ENCODE data around the gene GCM1. TPM values are rescaled to one million over a fixed set of nuclear protein-coding genes. Genes with fewer than 3 reads are reported as not detected.

The GCM1 gene
- total and polyA plus RNA-seq, 9 of the 15 experiments (the other 6 are each of a cell fraction or from before 2014, with no cell fraction given) = not detected

- 0 out of 2 replicates have a peak, but pooled peaks have one; percentile 43 for TF ChIP-seq BCOR (IDR thresholded peaks at IDR 0.05)
- 0 out of 2 replicates have a peak, but pooled peaks have one; percentile 11 for TF ChIP-seq MTA2 (IDR thresholded peaks at IDR 0.05; ENCODE audit: low read depth)
- TF ChIP-seq HDAC2 (IDR thresholded peaks at IDR 0.05) = 0 out of 2 replicates have a peak, but pooled peaks have one; percentile 40
- peak; percentile 89 for TF ChIP-seq CBFA2T3 (IDR thresholded peaks at IDR 0.05)
- TF ChIP-seq TRIM28 (IDR thresholded peaks at IDR 0.05) = no peak
- no peak for TF ChIP-seq CSDE1 (IDR thresholded peaks at IDR 0.05)
- TF ChIP-seq NUFIP1 (IDR thresholded peaks at IDR 0.05; ENCODE audit: partially characterized antibody) = no peak
- no peak for TF ChIP-seq BRF1 (IDR thresholded peaks at IDR 0.05; ENCODE audit: borderline replicate concordance, extremely low read depth, insufficient read length)
- peak; percentile 65 for TF ChIP-seq CEBPB (tag; IDR thresholded peaks at IDR 0.05)
- peak; percentile 98 for TF ChIP-seq ZNF121 (CRISPR knock-in tag; conservative IDR thresholded peaks at IDR 0.05)
- TF ChIP-seq ATF4 (CRISPR knock-in tag; IDR thresholded peaks at IDR 0.05) = no peak
- TF ChIP-seq POLR2AphosphoS5 (IDR thresholded peaks at IDR 0.05; ENCODE audit: control insufficient read depth, insufficient read depth, low read depth, low read length) = peak; percentile 56; the same call in 1 of the 2 replicates
- no peak for TF ChIP-seq ZNF398 (CRISPR knock-in tag; IDR thresholded peaks at IDR 0.05)
- peak; percentile 82 to 85 for TF ChIP-seq KDM1A (IDR thresholded peaks at IDR 0.05)
- TF ChIP-seq NCOA1 (IDR thresholded peaks at IDR 0.05; ENCODE audit: low read depth) = no peak
These were observed 13.9 kb downstream of the GCM1 start (continued) for GRCh38 chr6:53134601-53135235.
